Measurements from ENCODE around the gene SDHAF1. TPM values are rescaled to one million over a fixed set of nuclear protein-coding genes. Genes with fewer than 3 reads are reported as not detected.

SDHAF1 gene
- total RNA-seq, 2 experiments from 2014 or later: 26.1 to 52.6 TPM

DNA sequence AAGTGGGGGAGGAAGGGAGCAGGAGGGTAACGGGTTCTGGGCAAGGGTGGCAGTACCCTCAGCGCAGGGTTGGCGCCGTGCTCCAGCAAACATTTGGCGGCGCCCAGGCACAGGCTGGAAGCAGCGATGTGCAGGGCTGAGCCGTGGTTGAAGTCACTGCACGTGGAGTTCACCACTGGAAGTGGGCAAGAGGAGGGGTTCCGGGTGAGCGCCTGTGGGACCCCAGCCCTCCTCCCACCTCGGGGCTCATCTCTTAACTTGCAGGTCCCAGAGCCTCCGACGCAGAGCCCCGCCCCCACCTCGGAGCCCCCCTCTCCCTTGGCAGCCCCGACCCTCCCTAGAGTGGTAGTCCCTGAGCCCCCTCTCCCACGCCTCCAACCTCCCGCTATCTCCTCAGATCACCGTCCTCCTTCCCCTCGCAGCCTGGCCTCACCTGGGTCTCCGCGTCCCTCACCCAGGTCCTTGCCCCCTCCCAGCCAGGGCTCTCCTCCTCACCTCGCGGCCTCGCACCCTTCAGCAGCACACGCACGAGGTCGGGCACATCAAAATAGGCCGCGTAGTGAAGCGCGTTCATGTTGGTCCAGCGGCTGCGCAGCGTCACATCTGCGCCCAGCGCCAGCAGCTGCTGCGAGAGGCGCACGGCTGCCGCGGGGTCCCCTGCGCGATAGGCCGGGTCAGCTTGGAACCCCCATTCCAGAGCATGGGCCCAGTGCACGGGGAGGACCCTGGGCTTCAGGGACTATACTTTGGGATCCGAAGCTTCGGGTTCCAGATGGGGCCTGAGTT is 31.3 kb downstream of the SDHAF1 start:
- Histone ChIP-seq H3K4me1 (ENCODE audit: insufficient read depth, low read length, poor library complexity, severe bottlenecking) (no peaks in the 10 kb centered on the region), H2AFZ (ENCODE audit: low read length) (no peak overlapping the region), H3K36me3 (ENCODE audit: insufficient read depth, low read length) (peaks cover 5% of the 10 kb centered on the region; the same call in 1 of the 2 replicates), H3K27ac (ENCODE audit: low read depth, low read length, poor library complexity, severe bottlenecking) (no peak overlapping the region), H3K9me2 (ENCODE audit: insufficient read depth, low read length) (no peaks in the 10 kb centered on the region), H3K4me2 (ENCODE audit: low read length) (no peak overlapping the region), H4K20me1 (ENCODE audit: insufficient read depth, low read length) (no peaks in the 10 kb centered on the region), H3K9me3 (ENCODE audit: low read length) (no peaks in the 10 kb centered on the region), H3K79me2 (ENCODE audit: insufficient read depth, low read depth, low read length) (no peaks in the 10 kb centered on the region), H3K4me3 (ENCODE audit: low read depth, low read length, poor library complexity, severe bottlenecking) (no peak overlapping the region)
- no peak for TF ChIP-seq CTCF (conservative IDR thresholded peaks at IDR 0.05; ENCODE audit: low read length)
- no peak for TF ChIP-seq EZH2phosphoT487 (IDR thresholded peaks at IDR 0.05; ENCODE audit: borderline replicate concordance, low read depth, low read length)
- POLR2A ChIA-PET: no interaction called here
- intact Hi-C loops (cut with micrococcal nuclease; ENCODE audit: unreplicated experiment): no loop called here
- no peak for DNase-seq (ENCODE audit: low spot score)
- CTCF ChIA-PET (ENCODE audit: unreplicated experiment): no interaction called here
- BruUV-seq (replicated peaks): no TSS peak

GRCh38 chr19:36027696-36028095 is 32.7 kb downstream of the SDHAF1 start:
- H3K27ac ChIP-seq (ENCODE audit: low read depth, low read length, poor library complexity, severe bottlenecking): no peak overlapping the region
- no peaks in the 10 kb centered on the region for H3K4me1 ChIP-seq (ENCODE audit: insufficient read depth, low read length, poor library complexity, severe bottlenecking)
- intact Hi-C loops (cut with micrococcal nuclease; ENCODE audit: unreplicated experiment): no loop called here
- ChIA-PET CTCF (ENCODE audit: unreplicated experiment) (no interaction called here), POLR2A (interaction anchor here (0.5 kb wide), 1 partner anchor 1892 kb away, joined by 4 read pairs; no protein-coding TSS in a partner anchor)
- BruUV-seq (replicated peaks): no TSS peak
- H3K9me3 ChIP-seq (ENCODE audit: low read length): no peaks in the 10 kb centered on the region
- H3K4me2 ChIP-seq (ENCODE audit: low read length): no peak overlapping the region
- DNase-seq (ENCODE audit: low spot score): no peak
- H4K20me1 ChIP-seq (ENCODE audit: insufficient read depth, low read length): no peaks in the 10 kb centered on the region
- no peak overlapping the region for H3K4me3 ChIP-seq (ENCODE audit: low read depth, low read length, poor library complexity, severe bottlenecking)
- no peaks in the 10 kb centered on the region; the same call in 1 of the 2 replicates for H3K36me3 ChIP-seq (ENCODE audit: insufficient read depth, low read length)
- H2AFZ ChIP-seq (ENCODE audit: low read length): no peak overlapping the region
- no peak for TF ChIP-seq EZH2phosphoT487 (IDR thresholded peaks at IDR 0.05; ENCODE audit: borderline replicate concordance, low read depth, low read length)
- TF ChIP-seq CTCF (conservative IDR thresholded peaks at IDR 0.05; ENCODE audit: low read length): no peak
- no peaks in the 10 kb centered on the region for H3K9me2 ChIP-seq (ENCODE audit: insufficient read depth, low read length)
- H3K79me2 ChIP-seq (ENCODE audit: insufficient read depth, low read depth, low read length): no peaks in the 10 kb centered on the region

- no peaks in the 10 kb centered on the region for H3K9me3 ChIP-seq (ENCODE audit: low read length)
- H3K79me2 ChIP-seq (ENCODE audit: insufficient read depth, low read depth, low read length): no peaks in the 10 kb centered on the region
- no peak for TF ChIP-seq EZH2phosphoT487 (IDR thresholded peaks at IDR 0.05; ENCODE audit: borderline replicate concordance, low read depth, low read length)
- no peak for TF ChIP-seq CTCF (conservative IDR thresholded peaks at IDR 0.05; ENCODE audit: low read length)
- no peak for DNase-seq (ENCODE audit: low spot score)
- no peak overlapping the region for H3K27ac ChIP-seq (ENCODE audit: low read depth, low read length, poor library complexity, severe bottlenecking)
- no TSS peak for BruUV-seq (replicated peaks)
- H3K9me2 ChIP-seq (ENCODE audit: insufficient read depth, low read length): no peaks in the 10 kb centered on the region
- intact Hi-C loops (cut with micrococcal nuclease; ENCODE audit: unreplicated experiment): no loop called here
- no peaks in the 10 kb centered on the region for H3K36me3 ChIP-seq (ENCODE audit: insufficient read depth, low read length)
- H3K4me1 ChIP-seq (ENCODE audit: insufficient read depth, low read length, poor library complexity, severe bottlenecking): no peaks in the 10 kb centered on the region
- CTCF ChIA-PET (ENCODE audit: unreplicated experiment): no interaction called here
- H3K4me3 ChIP-seq (ENCODE audit: low read depth, low read length, poor library complexity, severe bottlenecking): no peak overlapping the region
- H4K20me1 ChIP-seq (ENCODE audit: insufficient read depth, low read length): no peaks in the 10 kb centered on the region
- POLR2A ChIA-PET: no interaction called here
- no peak overlapping the region for H2AFZ ChIP-seq (ENCODE audit: low read length)
- no peak overlapping the region for H3K4me2 ChIP-seq (ENCODE audit: low read length)
Observed at GRCh38 chr19:36028313-36029041, 33.5 kb downstream of the SDHAF1 start.
